Measurements from ENCODE around the gene FZD10.

The FZD10 gene

GRCh38 chr12:130156652-130157275 lies 5.5 kb upstream of the FZD10 start:
- DNase-seq, result no peak

GRCh38 chr12:130157998-130158753 lies 4.1 kb upstream of the FZD10 start:
- no peak for DNase-seq

GRCh38 chr12:130158754-130159059 lies 3.6 kb upstream of the FZD10 start:
- no peak for DNase-seq

GRCh38 chr12:130160306-130160705 lies 2.0 kb upstream of the FZD10 start:
- DNase-seq, result no peak

GRCh38 chr12:130160711-130161231 lies 1.5 kb upstream of the FZD10 start:
- no peak for DNase-seq

- no peak for DNase-seq
Measured at GRCh38 chr12:130161261-130162243, 712 bp upstream of the FZD10 start.

GRCh38 chr12:130162745-130163460 lies 639 bp downstream of the FZD10 start:
- DNase-seq, result no peak

- DNase-seq, result no peak
Measured at GRCh38 chr12:130163461-130164215, 1.4 kb downstream of the FZD10 start.

GRCh38 chr12:130164216-130164542 lies 1.9 kb downstream of the FZD10 start:
- no peak for DNase-seq

GRCh38 chr12:130164936-130165335 lies 2.7 kb downstream of the FZD10 start:
- DNase-seq, result no peak

- no peak for DNase-seq
Measured at GRCh38 chr12:130166306-130166705, 4.0 kb downstream of the FZD10 start.

GRCh38 chr12:130167537-130167936 lies 5.3 kb downstream of the FZD10 start:
- no peak for DNase-seq

- no peak for DNase-seq
Measured at GRCh38 chr12:130169256-130169655, 7.0 kb downstream of the FZD10 start.

GRCh38 chr12:130169924-130170323 lies 7.7 kb downstream of the FZD10 start:
- DNase-seq, result no peak

- DNase-seq, result no peak
Measured at GRCh38 chr12:130170611-130171010, 8.3 kb downstream of the FZD10 start.

GRCh38 chr12:130177635-130178242 lies 15.5 kb downstream of the FZD10 start:
- DNase-seq, result no peak

- DNase-seq, result no peak
Measured at GRCh38 chr12:130178282-130178681, 16.0 kb downstream of the FZD10 start.

- no peak for DNase-seq
Measured at GRCh38 chr12:130179191-130179590, 16.9 kb downstream of the FZD10 start.

GRCh38 chr12:130179621-130180020 lies 17.4 kb downstream of the FZD10 start:
- no peak for DNase-seq

- DNase-seq, result no peak
Measured at GRCh38 chr12:130181211-130181610, 18.9 kb downstream of the FZD10 start.

- DNase-seq, result no peak
Measured at GRCh38 chr12:130183585-130184370, 21.5 kb downstream of the FZD10 start.

Data from activated T-cell treated with anti-CD3 and anti-CD28 coated beads for 4 hours (primary cell).